ENCODE data around the gene FGD1. TPM values are rescaled to one million over a fixed set of nuclear protein-coding genes. Genes with fewer than 3 reads are reported as not detected.

The FGD1 gene
- total RNA-seq, 1 donor from 2014 or later = 0.14 TPM

Other genes starting within 250 kb of the FGD1 start
- gene WNK3, start 138.2 kb downstream of the FGD1 start, total RNA-seq = 0.07 and 0.12 TPM in 2 replicates
- gene TSR2, start 55.8 kb downstream of the FGD1 start, total RNA-seq = 40.8 and 43.7 TPM in 2 replicates
- 78.4 and 78.8 TPM in 2 replicates for gene GNL3L, start 34.0 kb upstream of the FGD1 start, total RNA-seq

Measured in activated CD4-positive, alpha-beta T cell treated with anti-CD3 and anti-CD28 coated beads, Interleukin-2, amount 10 ng/mL, durations not matched to agents 24 days and 14 days (primary cell).